H9 (cell line): Measurements from ENCODE around the gene SEZ6. TPM values are rescaled to one million over a fixed set of nuclear protein-coding genes. Genes with fewer than 3 reads are reported as not detected.

Experiments used
- DNase-seq: peaks from one replicate; pipeline ENCODE4 v3.0.0-alpha.2; 2017
- H2AFZ ChIP-seq: one replicate; pipeline ENCODE4 v1.6.1; 2013; ENCODE audit warnings: mild to moderate bottlenecking, low read length, control low read depth, moderate library complexity
- H2AK5ac ChIP-seq: 2 replicates; pipeline ENCODE4 v1.6.1; 2013; ENCODE audit warnings: low read length, control low read depth, mixed read lengths; ENCODE audit not compliant: insufficient read length
- H2BK120ac ChIP-seq: one replicate; pipeline ENCODE4 v1.6.1; 2013; ENCODE audit warnings: low read depth, mild to moderate bottlenecking, low read length, control low read depth, inconsistent platforms; ENCODE audit not compliant: poor library complexity, severe bottlenecking
- H2BK12ac ChIP-seq: 2 replicates; pipeline ENCODE4 v1.6.1; 2013; ENCODE audit warnings: low read length, control low read depth, mixed read lengths, low read depth; ENCODE audit not compliant: insufficient read length
- H2BK15ac ChIP-seq: 2 replicates; pipeline ENCODE4 v1.6.1; 2013; ENCODE audit warnings: low read depth, low read length, control low read depth
- H2BK20ac ChIP-seq: one replicate; pipeline ENCODE4 v1.6.1; 2013; ENCODE audit warnings: low read depth, mild to moderate bottlenecking, low read length, control low read depth, inconsistent platforms; ENCODE audit not compliant: poor library complexity, severe bottlenecking
- H2BK5ac ChIP-seq: 2 replicates; pipeline ENCODE4 v1.6.1; 2013; ENCODE audit warnings: low read length, control low read depth, mixed read lengths; ENCODE audit not compliant: insufficient read length
- H3K14ac ChIP-seq: 2 replicates; pipeline ENCODE4 v1.6.1; 2013; ENCODE audit warnings: low read length, control low read depth; ENCODE audit not compliant: insufficient read depth
- H3K18ac ChIP-seq: 2 replicates; pipeline ENCODE4 v1.6.1; 2013; ENCODE audit warnings: low read depth, mild to moderate bottlenecking, mixed read lengths, low read length, control low read depth; ENCODE audit not compliant: insufficient read length
- H3K23ac ChIP-seq: 2 replicates; pipeline ENCODE4 v1.6.1; 2013; ENCODE audit warnings: low read length, control low read depth, mixed read lengths, low read depth; ENCODE audit not compliant: insufficient read length
- H3K23me2 ChIP-seq: 2 replicates; pipeline ENCODE4 v1.6.1; 2013; ENCODE audit warnings: low read depth, mild to moderate bottlenecking, mixed read lengths, low read length, control low read depth; ENCODE audit not compliant: insufficient read length, poor library complexity, severe bottlenecking
- H3K27ac ChIP-seq: 2 replicates; pipeline ENCODE4 v1.5.1; 2013; ENCODE audit warnings: low read length, control low read depth, mixed read lengths, low read depth; ENCODE audit not compliant: insufficient read length
- H3K27me3 ChIP-seq: 2 replicates; pipeline ENCODE4 v1.6.1; 2013; ENCODE audit warnings: low read length, control low read depth, inconsistent platforms; ENCODE audit not compliant: insufficient read depth
- H3K4ac ChIP-seq: 2 replicates; pipeline ENCODE4 v1.6.1; 2013; ENCODE audit warnings: low read depth, mild to moderate bottlenecking, control low read depth, inconsistent platforms, low read length, moderate library complexity
- H3K4me1 ChIP-seq: 2 replicates; pipeline ENCODE4 v1.6.1; 2013; ENCODE audit warnings: low read length, control low read depth, inconsistent platforms; ENCODE audit not compliant: insufficient read depth
- H3K4me2 ChIP-seq: 2 replicates; pipeline ENCODE4 v1.6.1; 2013; ENCODE audit warnings: low read length, control low read depth, mixed read lengths; ENCODE audit not compliant: insufficient read length, insufficient read depth
- H3K56ac ChIP-seq: 2 replicates; pipeline ENCODE4 v1.6.1; 2013; ENCODE audit warnings: low read depth, mild to moderate bottlenecking, mixed read lengths, low read length, control low read depth; ENCODE audit not compliant: insufficient read length
- H3K79me1 ChIP-seq: 2 replicates; pipeline ENCODE4 v1.6.1; 2013; ENCODE audit warnings: low read depth, mild to moderate bottlenecking, moderate library complexity, low read length, control low read depth, inconsistent platforms; ENCODE audit not compliant: insufficient read depth, poor library complexity, severe bottlenecking
- H3K79me2 ChIP-seq: 2 replicates; pipeline ENCODE4 v1.6.1; 2013; ENCODE audit warnings: low read length, control low read depth, inconsistent platforms; ENCODE audit not compliant: insufficient read depth
- H3K9ac ChIP-seq: 2 replicates; pipeline ENCODE4 v1.6.1; 2013; ENCODE audit warnings: low read length, control low read depth, mixed read lengths; ENCODE audit not compliant: insufficient read length; ENCODE audit errors: extremely low read depth
- H3K9me3 ChIP-seq: one replicate; pipeline ENCODE4 v1.6.1; 2013; ENCODE audit warnings: low read depth, low read length, inconsistent platforms; ENCODE audit not compliant: control insufficient read depth
- H3T11ph ChIP-seq: one replicate; pipeline ENCODE4 v1.6.1; 2013; ENCODE audit warnings: mild to moderate bottlenecking, low read length, control low read depth, inconsistent platforms
- H4K20me1 ChIP-seq: one replicate; pipeline ENCODE4 v1.6.1; 2013; ENCODE audit not compliant: control insufficient read depth, insufficient read length, insufficient read depth
- H4K5ac ChIP-seq: 2 replicates; pipeline ENCODE4 v1.6.1; 2013; ENCODE audit warnings: low read depth, mild to moderate bottlenecking, mixed read lengths, low read length, control low read depth; ENCODE audit not compliant: insufficient read length
- H4K8ac ChIP-seq: replicated peaks from 2 replicates; pipeline ENCODE4 v1.6.1; 2013; ENCODE audit warnings: low read length, control low read depth, mixed read lengths, low read depth; ENCODE audit not compliant: insufficient read length
- H4K91ac ChIP-seq: 2 replicates; pipeline ENCODE4 v1.6.1; 2013; ENCODE audit warnings: low read depth, mild to moderate bottlenecking, moderate library complexity, mixed read lengths, low read length, control low read depth; ENCODE audit not compliant: insufficient read length
- H3K27ac Mint-ChIP-seq, 3 experiments: 2 replicates in 2 of 3; 3 replicates in 1 of 3; pipeline ENCODE4 v1.8.0; 2020 to 2021; ENCODE audit warnings: mixed read lengths in 3 of 3, mild to moderate bottlenecking in 1 of 3, moderate library complexity in 1 of 3
- H3K27me3 Mint-ChIP-seq: 2 replicates; pipeline ENCODE4 v1.8.0; 2021; ENCODE audit warnings: low read depth, mild to moderate bottlenecking, moderate library complexity, mixed read lengths
- H3K36me3 Mint-ChIP-seq, 3 experiments: 2 replicates in 2 of 3; 3 replicates in 1 of 3; pipeline ENCODE4 v1.8.0; 2020 to 2021; ENCODE audit warnings: low read depth in 3 of 3, mixed read lengths in 3 of 3; ENCODE audit not compliant: insufficient read depth in 1 of 3
- H3K4me1 Mint-ChIP-seq, 2 experiments: 2 replicates each; pipeline ENCODE4 v1.8.0; 2020; ENCODE audit warnings: mixed read lengths in 2 of 2
- H3K4me3 Mint-ChIP-seq, 2 experiments: 2 replicates in 1 of 2; 3 replicates in 1 of 2; pipeline ENCODE4 v1.8.0; 2020 to 2021; ENCODE audit warnings: mild to moderate bottlenecking in 2 of 2, mixed read lengths in 2 of 2, moderate library complexity in 1 of 2
- H3K9me3 Mint-ChIP-seq, 2 experiments: 2 replicates in 1 of 2; 3 replicates in 1 of 2; pipeline ENCODE4 v1.8.0; 2020; ENCODE audit warnings: mild to moderate bottlenecking in 2 of 2, mixed read lengths in 2 of 2, moderate library complexity in 1 of 2
- CTCF ChIP-seq: fragments of 200-600 bp; sonication (generic); conservative IDR thresholded peaks from 3 replicates; pipeline ENCODE4 v1.8.0; 2021; ENCODE audit warnings: antibody characterized with exemption, mild to moderate bottlenecking
- WGBS: extraction: QIAGEN DNeasy Blood & Tissue Kit; methylation state at CpG from one replicate; pipeline ENCODE4 v1.1.7; 2013; ENCODE audit warnings: missing lambda C conversion rate, low lambda C conversion rate, mixed read lengths; ENCODE audit not compliant: insufficient read length; ENCODE audit errors: extremely low coverage; 5-methylcytosine and 5-hydroxymethylcytosine counted together
- total RNA-seq: library from RNA; stranded (reverse); gene quantifications from 2 replicates; pipeline ENCODE4 v1.2.1, GENCODE V29; 2021

The SEZ6 gene
- total RNA-seq, 1 experiment from 2014 or later: 1.8 TPM

GRCh38 chr17:28947639-28948038 lies 58.2 kb downstream of the SEZ6 start:
- H4K8ac ChIP-seq: no peak overlapping the region
- no CpG with 5 or more reads among the region's 3 CpGs for WGBS
- no peak overlapping the region for H3K4ac ChIP-seq
- H3K36me3 Mint-ChIP-seq: peaks cover 18 to 59% (median 49%) of the 10 kb centered on the region in 3 experiments; a peak in 6 of 7 replicates
- no peaks in the 10 kb centered on the region for H3K27me3 ChIP-seq
- DNase-seq: no peak
- H4K91ac ChIP-seq: no peak overlapping the region
- no peak overlapping the region for H3T11ph ChIP-seq
- no peak overlapping the region for H3K23ac ChIP-seq
- H3K4me3 Mint-ChIP-seq: peak overlapping the region; percentile 92 to 96
- H3K9ac ChIP-seq: no peak overlapping the region
- no peak overlapping the region for H2BK12ac ChIP-seq
- no peak overlapping the region for H2BK120ac ChIP-seq
- H3K56ac ChIP-seq: no peak overlapping the region
- H3K4me1 ChIP-seq: 0 out of 2 replicates have a peak, but pooled peaks cover 1% of the 10 kb centered on the region
- H3K9me3 Mint-ChIP-seq: no peaks in the 10 kb centered on the region
- H4K20me1 ChIP-seq: no peaks in the 10 kb centered on the region
- no peak overlapping the region for H2AFZ ChIP-seq
- H3K79me2 ChIP-seq: peaks cover 59% of the 10 kb centered on the region
- peaks cover 11% of the 10 kb centered on the region for H3K23me2 ChIP-seq
- peak overlapping the region in 1 of 3 experiments; percentile 22; a peak in 1 of 7 replicates for H3K27ac Mint-ChIP-seq
- no peak overlapping the region for H4K5ac ChIP-seq
- H3K79me1 ChIP-seq: no peaks in the 10 kb centered on the region
- peaks cover 22% of the 10 kb centered on the region in 2 experiments for H3K4me1 Mint-ChIP-seq
- H3K27ac ChIP-seq: no peak overlapping the region
- no peak overlapping the region for H3K14ac ChIP-seq
- no peak overlapping the region for H3K4me2 ChIP-seq
- no peak overlapping the region for H2BK15ac ChIP-seq
- H2BK5ac ChIP-seq: no peak overlapping the region
- no peak overlapping the region for H3K18ac ChIP-seq
- H2AK5ac ChIP-seq: no peak overlapping the region
- no peaks in the 10 kb centered on the region for H3K9me3 ChIP-seq
- TF ChIP-seq CTCF: no peak
- H3K27me3 Mint-ChIP-seq: no peaks in the 10 kb centered on the region; the same call in 1 of the 2 replicates
- no peak overlapping the region for H2BK20ac ChIP-seq
